GM04504 (cell line): ENCODE results near the gene FOXP3.

ENCODE experiments used
- DNase-seq: peaks from one replicate; pipeline ENCODE4 v3.0.0-alpha.2; 2012; ENCODE audit warnings: low read depth

FOXP3 gene

DNA sequence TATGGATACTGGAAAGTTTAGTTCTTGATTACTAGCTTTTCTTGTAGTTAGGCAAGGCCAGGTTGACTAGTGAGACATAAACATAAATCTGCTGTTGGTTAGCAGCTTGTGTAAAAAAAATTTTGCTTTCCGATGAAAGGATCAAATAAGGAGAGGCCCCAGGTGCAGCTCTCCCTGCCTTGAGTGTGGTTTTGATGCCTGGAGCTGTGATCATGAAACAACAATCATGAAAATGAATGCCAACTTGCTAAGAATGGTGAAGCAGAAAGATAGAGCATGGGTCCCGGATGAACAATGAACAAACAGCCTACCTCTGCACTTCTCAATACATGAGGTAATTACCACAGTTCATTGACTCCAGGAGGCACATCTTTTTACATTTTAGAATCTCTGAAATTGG, 50.1 kb downstream of the FOXP3 start:
- no peak for DNase-seq

DNA sequence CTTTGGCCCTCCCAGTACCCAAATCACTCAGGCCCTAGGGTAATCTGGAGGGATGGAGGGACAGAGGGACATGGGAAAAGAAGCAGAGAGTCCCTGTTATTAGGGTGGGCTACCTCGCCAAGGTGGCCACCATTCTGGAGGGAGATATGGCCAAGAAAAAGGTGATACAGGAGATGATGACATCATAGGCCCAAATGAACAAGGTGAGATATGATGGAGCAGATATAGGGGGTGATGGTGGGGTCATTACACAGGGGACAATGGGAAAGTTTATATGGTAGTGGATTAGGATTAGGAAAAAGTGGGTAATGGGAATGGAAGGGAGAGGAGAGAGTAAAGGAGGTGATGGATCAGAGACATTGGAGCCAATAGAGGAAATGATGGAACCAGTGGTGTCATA, 51.6 kb downstream of the FOXP3 start:
- no peak for DNase-seq

DNA sequence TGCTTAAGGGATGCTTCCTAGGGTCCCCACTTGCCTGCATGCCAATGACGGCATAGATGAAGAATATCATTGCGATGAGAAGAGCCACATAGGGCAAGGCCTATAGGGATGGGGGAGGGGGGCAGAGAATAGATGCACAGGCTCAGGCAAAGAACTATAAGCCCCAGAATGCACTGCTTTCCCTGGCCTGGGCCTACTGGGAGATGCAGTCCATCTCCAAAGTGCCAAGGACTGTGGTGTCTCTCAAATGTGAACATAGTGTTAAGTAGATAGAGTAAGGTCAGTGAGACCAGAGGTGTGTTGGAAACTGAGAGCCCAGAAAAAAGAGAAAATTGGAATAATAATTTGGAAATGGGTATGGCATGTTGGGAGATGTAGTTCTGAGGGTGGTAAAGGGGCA, 52.3 kb downstream of the FOXP3 start:
- no peak for DNase-seq

DNA sequence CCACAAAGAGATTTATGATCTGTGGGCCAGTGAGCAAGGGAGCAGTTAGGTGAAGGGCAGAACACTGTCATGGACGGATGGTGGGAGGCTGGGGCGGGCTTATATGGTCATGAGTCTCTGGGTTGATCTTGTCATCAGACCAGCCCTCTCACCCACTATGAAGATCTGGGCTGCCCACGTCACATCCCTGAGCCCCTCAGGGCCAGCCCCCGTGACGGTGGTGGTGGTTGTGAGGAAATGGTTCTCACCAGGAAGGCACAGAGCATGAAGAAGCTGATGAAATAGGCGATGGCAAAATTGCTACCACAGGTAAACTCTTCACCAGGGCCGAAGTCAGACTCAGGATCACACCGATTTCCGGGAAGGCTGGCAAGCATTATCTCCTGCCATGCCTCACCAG, 53.4 kb downstream of the FOXP3 start:
- DNase-seq: no peak

DNA sequence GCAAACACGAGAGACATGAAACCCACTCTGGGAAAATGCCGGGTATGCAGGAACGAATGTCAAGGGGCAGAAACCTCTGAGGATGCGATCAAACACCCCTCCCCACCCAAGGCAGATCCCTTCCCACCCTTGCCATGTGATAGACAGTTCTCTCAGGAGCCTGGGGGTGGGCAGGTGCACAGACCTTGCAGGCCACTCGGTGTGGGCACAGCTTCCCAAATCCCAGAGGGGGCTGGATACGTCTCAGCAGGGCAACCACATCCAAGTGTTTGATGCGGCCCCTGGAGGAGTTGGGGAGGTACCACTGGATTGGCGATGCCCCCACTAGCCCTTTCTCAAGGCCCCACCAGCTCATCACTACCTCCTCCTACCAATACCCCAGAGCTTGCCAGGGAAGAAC, 54.1 kb downstream of the FOXP3 start:
- no peak for DNase-seq

DNA sequence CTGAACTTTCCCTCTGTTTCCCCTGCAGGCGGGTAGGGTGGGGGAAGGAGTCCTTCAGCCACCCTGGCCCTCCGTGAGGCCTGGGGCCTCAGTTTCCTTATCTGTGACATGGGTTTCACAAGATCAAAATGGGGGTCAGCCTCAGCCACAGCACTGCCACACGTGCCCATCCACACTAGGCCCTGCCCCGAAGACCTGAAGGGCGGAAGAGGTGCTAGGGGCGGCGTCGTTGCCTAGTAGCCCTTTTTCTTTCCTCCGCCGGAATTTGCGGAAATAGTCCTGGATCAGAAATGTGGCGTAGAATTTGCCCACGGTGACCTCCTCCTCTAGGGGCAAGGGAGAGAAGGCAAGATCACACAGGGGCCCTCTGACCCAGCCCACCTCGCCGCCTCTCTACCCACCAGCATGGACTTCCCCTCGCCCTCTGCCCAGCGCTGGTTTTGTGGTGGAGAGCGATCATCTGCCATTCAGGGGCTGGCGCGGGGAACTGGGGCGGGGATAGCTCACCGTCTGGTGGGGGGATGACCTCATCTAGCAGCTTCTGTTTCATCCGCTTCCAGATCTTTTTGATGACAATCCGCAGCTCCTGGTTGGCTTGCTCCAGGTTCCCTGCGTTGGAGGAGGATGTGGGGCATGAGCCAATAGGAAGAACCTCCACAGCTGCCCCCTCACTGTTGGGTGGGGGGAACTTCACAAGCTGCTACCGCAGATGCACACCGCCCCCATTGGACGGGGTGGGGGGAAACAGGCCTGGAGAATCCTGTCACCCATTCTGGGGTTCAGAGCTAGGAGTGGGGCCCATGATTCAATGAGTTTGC, 54.9 kb downstream of the FOXP3 start:
- DNase-seq: no peak

DNA sequence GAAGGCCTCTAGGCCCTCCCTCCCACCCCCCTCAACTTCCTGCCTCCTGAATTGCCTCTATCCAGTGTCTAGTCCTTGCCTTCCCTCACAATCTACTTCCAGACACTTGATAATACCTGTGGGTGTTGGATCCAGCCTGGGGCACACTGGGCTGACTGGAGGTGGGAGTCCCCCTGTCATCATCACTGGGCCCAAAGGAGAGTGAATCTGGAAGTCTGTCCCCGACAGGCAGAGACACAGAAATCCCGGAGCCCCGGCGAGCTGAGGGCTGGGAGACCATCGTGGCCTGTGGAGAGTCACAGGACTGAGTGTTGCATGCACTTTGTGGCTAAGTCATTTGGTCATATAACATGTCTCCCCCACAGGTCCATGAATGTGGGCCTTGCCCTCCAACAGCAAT, 56.1 kb downstream of the FOXP3 start:
- DNase-seq: no peak

DNA sequence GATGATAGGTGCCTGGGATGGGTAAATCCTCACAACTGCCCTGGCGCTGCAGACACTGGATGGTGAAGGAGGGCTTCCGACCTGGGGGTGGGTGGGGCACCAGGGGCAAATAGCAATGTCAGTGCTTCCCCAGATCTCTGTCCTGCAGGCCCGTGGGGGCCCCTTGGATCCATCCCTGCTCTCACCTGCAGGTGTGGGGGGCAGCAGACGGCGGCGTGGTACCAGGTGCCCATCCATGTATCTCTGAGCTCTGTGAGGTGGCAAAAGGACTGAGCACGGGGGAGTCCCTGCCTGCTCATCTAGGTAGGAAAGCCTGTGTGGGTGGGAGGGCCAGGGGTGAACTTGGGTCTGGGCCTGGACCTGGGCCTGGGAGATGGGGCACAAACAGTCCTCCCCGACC, 58.0 kb downstream of the FOXP3 start:
- no peak for DNase-seq

DNA sequence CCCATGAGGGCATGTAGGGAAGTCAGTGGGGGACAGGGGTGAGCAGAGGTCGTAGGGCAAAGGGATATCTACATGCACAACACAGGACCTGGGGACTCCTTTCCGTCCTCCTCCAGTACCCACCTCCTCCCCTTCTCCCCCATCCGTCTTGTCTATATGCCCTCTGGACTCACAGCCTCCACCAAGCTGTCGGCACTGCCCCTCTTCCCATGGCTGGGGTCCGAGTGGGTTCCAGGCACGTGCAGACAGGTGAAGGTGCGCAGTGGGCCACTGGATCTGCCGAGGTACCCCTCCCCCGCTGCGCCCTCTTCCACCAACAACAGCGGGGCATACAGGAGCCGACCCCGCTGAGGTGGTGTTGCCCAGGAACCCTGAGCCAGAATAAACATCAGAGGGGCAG, 59.1 kb downstream of the FOXP3 start:
- DNase-seq: no peak

DNA sequence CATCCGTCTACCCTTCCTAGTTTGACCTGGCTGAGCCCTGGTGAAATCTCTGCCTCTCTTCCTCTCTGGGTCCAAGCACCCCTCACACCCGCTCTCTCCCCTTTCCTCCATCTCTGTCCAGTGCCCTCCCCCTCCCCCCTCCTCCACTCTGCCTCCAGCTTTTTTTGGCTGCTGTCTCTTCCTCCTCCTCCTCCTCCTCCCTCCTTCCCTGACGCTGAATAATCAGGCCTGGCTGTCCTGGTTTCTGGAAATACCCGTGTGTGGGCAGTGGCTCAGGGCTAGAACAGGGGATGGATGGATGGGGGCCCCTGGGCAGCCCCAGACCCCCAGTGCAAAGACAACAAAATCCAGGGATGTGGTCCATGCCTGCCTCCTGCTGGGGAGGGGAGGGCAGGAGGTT, 59.8 kb downstream of the FOXP3 start:
- DNase-seq: no peak

DNA sequence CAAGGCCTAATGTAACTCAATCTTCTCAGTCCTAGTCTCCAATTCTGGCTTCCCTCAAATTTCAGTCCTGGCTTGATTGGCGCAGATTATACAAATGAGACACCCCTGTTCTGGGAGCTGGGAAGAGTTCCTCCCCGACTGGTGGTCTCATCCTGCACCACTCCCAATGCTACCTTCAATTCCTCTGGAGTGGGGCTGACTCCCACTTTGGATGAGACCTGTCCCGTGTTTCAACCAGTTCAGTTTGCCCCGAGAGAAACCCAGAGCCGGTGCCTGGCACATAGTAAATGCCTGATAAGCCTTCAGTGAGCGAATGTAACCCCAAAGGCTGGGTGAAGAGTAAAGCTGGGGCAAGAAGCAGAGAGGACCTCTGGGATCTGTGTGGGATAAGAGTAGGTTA, 60.5 kb downstream of the FOXP3 start:
- no peak for DNase-seq

DNA sequence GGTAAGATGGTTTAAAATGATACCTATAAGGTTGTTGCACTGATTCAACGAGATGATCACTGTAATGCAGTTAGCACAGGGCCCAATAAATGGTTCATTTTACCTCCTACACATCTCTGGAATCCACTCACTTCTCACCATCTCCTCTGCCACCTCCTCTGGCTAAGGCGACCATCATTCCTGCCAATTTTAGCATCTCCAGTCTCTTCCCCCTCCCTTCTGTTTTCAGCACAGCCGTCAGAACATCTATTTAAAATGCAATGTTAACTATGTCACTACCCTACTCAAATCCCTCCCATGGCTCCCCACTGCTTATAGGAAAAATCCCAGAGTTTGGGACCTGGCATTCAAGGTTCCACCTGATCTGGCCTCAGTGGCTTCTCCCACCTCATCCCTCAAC, 61.0 kb downstream of the FOXP3 start:
- no peak for DNase-seq

DNA sequence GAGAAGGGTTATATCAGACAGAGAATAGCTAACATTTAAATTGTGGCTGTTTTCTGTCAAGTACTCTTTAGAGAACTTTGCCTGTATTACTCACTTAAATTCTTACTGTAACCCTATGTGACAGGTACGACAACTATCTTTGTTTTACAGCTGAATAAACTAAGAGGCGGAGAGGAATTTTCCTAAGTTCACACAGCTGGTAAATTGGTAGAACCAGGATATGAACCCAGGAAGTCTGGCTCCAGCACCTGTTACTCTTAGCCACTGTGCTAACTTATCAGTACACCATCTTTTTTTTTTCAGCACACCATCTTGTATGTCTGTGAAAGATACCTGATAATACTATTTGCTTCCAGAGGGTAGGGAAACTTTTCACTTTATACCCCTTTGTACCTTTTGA, 62.5 kb downstream of the FOXP3 start:
- no peak for DNase-seq
